GM12801 (cell line): ENCODE data around the gene ACOT6.

ENCODE experiments used
- TF ChIP-seq, protein P1 (sequence below): IDR thresholded peaks from one replicate; pipeline ENCODE4 v1.5.1; 2011; ENCODE audit warnings: control low read depth; ENCODE audit not compliant: insufficient read length; ENCODE audit errors: extremely low read depth

The ACOT6 gene

GRCh38 chr14:73589116-73589515 lies 23.2 kb upstream of the ACOT6 start:
- TF ChIP-seq, protein P1, sequence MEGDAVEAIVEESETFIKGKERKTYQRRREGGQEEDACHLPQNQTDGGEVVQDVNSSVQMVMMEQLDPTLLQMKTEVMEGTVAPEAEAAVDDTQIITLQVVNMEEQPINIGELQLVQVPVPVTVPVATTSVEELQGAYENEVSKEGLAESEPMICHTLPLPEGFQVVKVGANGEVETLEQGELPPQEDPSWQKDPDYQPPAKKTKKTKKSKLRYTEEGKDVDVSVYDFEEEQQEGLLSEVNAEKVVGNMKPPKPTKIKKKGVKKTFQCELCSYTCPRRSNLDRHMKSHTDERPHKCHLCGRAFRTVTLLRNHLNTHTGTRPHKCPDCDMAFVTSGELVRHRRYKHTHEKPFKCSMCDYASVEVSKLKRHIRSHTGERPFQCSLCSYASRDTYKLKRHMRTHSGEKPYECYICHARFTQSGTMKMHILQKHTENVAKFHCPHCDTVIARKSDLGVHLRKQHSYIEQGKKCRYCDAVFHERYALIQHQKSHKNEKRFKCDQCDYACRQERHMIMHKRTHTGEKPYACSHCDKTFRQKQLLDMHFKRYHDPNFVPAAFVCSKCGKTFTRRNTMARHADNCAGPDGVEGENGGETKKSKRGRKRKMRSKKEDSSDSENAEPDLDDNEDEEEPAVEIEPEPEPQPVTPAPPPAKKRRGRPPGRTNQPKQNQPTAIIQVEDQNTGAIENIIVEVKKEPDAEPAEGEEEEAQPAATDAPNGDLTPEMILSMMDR, result no peak

GRCh38 chr14:73591690-73592449 lies 20.4 kb upstream of the ACOT6 start, which contains the start of gene ACOT4:
TSS of gene ACOT4 (plus strand) at chr14:73591873. CDS start at chr14:73591960, 87 bp downstream.
- TF ChIP-seq, protein P1, result no peak

GRCh38 chr14:73594491-73594890 lies 17.8 kb upstream of the ACOT6 start:
- TF ChIP-seq, protein P1, result no peak

DNA sequence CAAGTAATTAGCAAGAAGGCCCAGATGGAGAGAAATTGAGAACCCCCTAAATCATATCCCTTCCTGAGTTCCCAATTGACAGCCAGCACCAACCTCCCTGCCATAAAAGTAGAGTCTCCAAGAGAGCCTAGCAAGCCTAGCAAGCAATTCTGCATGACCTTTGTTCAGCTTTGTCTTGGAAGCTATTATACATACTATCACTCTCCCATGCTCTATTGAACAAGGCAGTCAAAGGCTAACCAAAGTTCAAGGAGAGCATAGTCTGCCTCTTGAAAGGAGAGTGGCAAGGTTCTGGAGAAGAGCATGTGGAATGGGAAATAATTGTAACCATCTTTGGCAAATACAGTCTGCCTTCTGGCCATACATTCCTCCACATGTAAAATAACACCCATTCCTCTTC lies 12.8 kb upstream of the ACOT6 start:
- TF ChIP-seq, protein P1, result no peak

- TF ChIP-seq, protein P1, result no peak
These were observed 9.3 kb upstream of the ACOT6 start for GRCh38 chr14:73602994-73603393.

- TF ChIP-seq, protein P1, result no peak
These were observed 6.0 kb upstream of the ACOT6 start for GRCh38 chr14:73606271-73606670.

DNA sequence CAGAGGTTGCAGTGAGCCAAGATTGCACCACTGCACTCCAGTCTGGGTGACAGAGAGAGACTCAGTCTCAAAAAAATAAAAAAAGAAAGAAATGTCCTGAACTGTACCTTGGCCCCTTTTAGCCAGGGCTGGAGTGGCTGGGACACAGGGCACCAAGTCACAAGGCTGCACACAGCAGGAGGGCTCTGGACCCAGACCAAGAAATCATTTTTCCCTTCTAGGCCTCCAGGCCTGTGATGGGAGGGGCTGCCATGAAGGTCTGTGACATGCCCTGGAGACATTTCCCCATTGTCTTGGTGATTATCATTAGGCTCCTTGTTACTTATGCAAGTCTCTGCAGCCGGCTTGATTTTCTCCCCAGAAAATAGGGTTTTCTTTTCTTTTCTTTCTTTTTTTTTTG lies 5.1 kb upstream of the ACOT6 start:
- TF ChIP-seq, protein P1, result no peak
